Gastroesophageal sphincter (tissue), 3 donors: ENCODE measurements around the gene EEF2K.

Experiments used
- POLR2A ChIP-seq, 2 donors: fragments of 450-650 bp; IDR thresholded peaks; one replicate each; pipeline ENCODE4 v1.6.1; 2017; ENCODE audit warnings: antibody characterized with exemption in 2 of 2, mild to moderate bottlenecking in 2 of 2, moderate library complexity in 1 of 2
- TF ChIP-seq, protein P1 (sequence below), 4 experiments: fragments of 200-600 bp in 2 of 4; fragments of 450-650 bp in 2 of 4; sonication (generic) in 1 of 4; IDR thresholded peaks; one replicate each; pipeline ENCODE4 v1.5.1; 2017 to 2019; ENCODE audit warnings: antibody characterized with exemption in 4 of 4, mild to moderate bottlenecking in 2 of 4, moderate library complexity in 2 of 4

DNA sequence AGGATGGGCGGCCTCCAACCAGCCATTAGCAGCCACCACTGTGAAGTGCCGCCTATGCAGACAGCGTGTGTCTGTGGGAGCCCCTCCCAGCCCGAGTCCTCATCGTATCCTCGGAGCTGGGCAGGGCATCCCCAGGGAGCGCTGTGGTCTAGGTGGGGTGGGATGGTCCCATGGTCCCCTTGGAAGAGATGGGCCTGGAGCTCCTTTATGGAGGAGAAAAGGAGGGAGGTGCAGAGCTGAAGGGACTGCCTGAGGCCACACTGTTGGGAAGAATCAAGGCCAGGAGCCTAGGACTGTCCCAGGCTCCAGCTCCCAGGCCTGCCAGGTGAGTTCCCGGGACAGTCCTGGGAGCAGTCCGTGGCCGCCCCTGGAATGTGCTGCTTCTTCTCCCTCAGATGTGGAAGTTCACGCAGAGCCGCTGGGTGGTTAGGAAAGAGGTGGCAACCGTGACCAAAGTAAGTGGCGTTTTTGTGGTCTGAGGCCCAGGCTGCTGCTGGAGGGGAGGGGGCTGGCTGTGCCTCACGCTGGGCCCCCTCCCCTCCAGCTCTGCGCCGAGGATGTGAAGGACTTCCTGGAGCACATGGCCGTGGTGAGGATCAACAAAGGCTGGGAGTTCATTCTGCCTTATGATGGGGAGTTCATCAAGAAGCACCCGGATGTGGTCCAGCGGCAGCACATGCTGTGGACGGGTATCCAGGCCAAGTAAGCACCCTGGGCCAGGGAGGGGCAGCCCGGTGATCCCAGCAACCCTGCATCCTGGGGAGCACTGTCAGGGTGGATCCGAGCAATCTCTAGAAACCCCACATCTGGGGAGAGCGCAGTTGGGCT is 118.1 kb downstream of the EEF2K start:
- TF ChIP-seq, protein P1, sequence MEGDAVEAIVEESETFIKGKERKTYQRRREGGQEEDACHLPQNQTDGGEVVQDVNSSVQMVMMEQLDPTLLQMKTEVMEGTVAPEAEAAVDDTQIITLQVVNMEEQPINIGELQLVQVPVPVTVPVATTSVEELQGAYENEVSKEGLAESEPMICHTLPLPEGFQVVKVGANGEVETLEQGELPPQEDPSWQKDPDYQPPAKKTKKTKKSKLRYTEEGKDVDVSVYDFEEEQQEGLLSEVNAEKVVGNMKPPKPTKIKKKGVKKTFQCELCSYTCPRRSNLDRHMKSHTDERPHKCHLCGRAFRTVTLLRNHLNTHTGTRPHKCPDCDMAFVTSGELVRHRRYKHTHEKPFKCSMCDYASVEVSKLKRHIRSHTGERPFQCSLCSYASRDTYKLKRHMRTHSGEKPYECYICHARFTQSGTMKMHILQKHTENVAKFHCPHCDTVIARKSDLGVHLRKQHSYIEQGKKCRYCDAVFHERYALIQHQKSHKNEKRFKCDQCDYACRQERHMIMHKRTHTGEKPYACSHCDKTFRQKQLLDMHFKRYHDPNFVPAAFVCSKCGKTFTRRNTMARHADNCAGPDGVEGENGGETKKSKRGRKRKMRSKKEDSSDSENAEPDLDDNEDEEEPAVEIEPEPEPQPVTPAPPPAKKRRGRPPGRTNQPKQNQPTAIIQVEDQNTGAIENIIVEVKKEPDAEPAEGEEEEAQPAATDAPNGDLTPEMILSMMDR (IDR thresholded peaks at IDR 0.05) = no peak
- TF ChIP-seq POLR2A (IDR thresholded peaks at IDR 0.05) = no peak
